Tibial nerve (tissue), 4 donors: ENCODE data around the gene IER3.

Experiments used
- EP300 ChIP-seq, 2 donors: sonication (generic); formaldehyde crosslinking; IDR thresholded peaks; one replicate each; pipeline ENCODE4 v1.6.1; 2017; ENCODE audit warnings: antibody characterized with exemption in 2 of 2, mild to moderate bottlenecking in 1 of 2
- POLR2A ChIP-seq, 2 donors: fragments of 450-650 bp; IDR thresholded peaks; one replicate each; pipeline ENCODE4 v1.6.1; 2017; ENCODE audit warnings: antibody characterized with exemption in 2 of 2, mild to moderate bottlenecking in 2 of 2, moderate library complexity in 2 of 2
- TF ChIP-seq, protein P1 (sequence below), 5 experiments: fragments of 200-600 bp in 3 of 5; fragments of 450-650 bp in 2 of 5; sonication (generic) in 3 of 5; IDR thresholded peaks; one replicate each; pipeline ENCODE4 v1.5.1; 2016 to 2019; ENCODE audit warnings: antibody characterized with exemption in 5 of 5, mild to moderate bottlenecking in 3 of 5, moderate library complexity in 2 of 5

DNA sequence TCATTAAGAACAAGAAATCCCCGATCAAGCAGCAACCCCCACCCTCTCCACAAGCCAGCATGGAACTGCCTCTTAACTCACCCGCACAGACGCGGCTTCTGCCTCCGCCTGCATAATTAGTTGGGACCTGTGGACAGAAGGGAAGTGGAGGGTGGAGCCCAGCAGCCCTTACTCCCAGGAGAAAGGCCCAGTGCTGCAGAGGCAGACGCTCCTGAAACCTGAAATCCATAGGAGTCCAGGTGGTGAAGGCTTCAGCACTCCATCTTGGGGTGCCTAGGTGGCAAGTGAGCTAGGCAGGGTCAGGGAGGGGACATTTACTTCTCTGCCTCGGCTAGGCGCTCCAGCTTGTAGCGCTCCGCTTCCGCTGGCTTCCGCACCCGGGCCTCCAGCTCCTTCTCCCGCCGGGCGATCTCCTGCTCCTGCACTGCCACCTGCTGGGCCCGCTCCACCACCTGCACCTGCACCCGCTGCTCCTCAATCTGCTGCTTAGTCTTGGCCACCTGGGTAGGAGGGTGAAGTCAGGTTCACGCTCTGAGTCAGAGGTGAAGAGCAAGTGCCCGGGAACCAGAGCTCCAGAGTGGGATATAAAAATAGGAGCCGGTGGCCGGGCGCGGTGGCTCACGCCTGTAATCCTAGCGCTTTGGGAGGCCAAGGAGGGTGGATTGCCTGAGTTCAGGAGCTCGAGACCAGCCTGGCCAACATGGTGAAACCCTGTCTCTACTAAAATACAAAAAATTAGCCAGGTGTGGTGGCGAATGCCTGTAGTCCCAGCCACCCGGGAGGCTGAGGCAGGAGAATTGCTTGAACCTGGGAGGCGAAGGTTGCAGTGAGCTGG is 13.5 kb downstream of the IER3 start:
- TF ChIP-seq, protein P1, sequence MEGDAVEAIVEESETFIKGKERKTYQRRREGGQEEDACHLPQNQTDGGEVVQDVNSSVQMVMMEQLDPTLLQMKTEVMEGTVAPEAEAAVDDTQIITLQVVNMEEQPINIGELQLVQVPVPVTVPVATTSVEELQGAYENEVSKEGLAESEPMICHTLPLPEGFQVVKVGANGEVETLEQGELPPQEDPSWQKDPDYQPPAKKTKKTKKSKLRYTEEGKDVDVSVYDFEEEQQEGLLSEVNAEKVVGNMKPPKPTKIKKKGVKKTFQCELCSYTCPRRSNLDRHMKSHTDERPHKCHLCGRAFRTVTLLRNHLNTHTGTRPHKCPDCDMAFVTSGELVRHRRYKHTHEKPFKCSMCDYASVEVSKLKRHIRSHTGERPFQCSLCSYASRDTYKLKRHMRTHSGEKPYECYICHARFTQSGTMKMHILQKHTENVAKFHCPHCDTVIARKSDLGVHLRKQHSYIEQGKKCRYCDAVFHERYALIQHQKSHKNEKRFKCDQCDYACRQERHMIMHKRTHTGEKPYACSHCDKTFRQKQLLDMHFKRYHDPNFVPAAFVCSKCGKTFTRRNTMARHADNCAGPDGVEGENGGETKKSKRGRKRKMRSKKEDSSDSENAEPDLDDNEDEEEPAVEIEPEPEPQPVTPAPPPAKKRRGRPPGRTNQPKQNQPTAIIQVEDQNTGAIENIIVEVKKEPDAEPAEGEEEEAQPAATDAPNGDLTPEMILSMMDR (IDR thresholded peaks at IDR 0.05) = peak; percentile 41 to 77 (median 65)
- TF ChIP-seq POLR2A (IDR thresholded peaks at IDR 0.05) (no peak), EP300 (IDR thresholded peaks at IDR 0.05) (no peak)
